Brain pericyte (primary cell): ENCODE measurements around the gene PPM1G.

Experiments
- DNase-seq: peaks from one replicate; pipeline ENCODE4 v3.0.0-alpha.2; 2012; ENCODE audit warnings: low read depth, low spot score

PPM1G gene

DNA sequence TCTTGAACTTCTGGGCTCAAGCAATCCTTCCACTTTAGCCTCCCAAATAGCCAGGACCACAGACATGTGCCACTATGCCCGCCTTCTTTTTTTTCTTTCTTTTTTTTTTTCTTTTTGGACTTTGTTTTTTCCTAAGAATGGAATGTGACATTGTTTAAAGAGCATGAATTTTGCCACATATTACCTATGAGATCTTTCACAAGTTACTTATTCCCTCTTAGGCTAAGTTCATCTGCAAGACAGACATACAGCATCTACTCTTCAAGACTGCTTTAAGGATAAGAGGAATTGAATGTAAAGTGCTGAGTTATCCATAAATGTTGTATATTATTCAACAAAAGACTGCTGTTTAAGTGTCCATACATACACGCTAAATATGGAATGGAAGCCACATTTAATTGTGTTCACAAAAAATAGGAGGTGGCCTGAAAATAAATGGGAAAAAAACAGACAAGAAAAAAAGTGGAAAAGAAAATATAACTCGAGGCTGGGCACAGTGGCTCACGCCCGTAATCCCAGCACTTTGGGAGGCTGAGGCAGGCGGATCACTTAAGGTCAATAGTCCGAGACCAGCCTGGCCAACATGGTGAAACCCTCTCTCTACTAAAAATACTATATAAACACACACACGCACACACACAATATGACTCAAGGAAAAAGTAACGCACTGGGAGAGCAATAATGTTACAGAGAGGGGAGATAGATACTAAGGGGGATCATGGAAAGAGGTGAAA is 3.2 kb upstream of the PPM1G start:
- DNase-seq: no peak

GRCh38 chr2:27408601-27409320 is 630 bp downstream of the PPM1G start:
- no peak for DNase-seq

DNA sequence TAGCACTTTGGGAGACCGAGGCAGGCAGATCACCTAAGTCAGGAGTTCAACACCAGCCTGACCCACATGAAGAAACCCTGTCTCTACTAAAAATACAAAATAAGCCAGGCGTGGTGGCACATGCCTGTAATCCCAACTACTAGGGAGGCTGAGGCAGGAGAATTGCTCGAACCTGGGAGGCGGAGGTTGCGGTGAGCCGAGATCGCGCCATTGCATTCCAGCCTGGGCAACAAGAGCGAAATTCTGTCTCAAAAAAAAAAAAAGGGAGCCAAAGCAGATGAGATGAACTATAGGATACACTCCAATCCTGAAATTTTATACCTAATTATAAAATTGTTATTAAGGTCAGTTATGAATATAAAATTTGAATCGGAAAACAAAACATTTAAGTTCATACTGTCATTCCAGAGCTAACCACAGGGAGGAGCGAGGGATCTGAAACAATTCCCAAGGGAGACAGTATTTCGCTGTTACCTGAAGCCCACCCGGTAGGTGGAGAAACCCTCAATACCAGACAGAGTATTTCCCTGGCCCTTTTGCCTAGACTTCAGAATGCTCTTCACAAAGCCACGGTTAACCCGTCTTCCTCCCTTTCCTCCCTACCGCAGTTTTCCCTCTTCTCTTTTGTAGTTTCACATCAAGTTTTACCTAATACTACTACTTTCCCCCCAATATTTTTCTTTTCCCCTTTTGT is 1.4 kb downstream of the PPM1G start:
- DNase-seq: no peak

DNA sequence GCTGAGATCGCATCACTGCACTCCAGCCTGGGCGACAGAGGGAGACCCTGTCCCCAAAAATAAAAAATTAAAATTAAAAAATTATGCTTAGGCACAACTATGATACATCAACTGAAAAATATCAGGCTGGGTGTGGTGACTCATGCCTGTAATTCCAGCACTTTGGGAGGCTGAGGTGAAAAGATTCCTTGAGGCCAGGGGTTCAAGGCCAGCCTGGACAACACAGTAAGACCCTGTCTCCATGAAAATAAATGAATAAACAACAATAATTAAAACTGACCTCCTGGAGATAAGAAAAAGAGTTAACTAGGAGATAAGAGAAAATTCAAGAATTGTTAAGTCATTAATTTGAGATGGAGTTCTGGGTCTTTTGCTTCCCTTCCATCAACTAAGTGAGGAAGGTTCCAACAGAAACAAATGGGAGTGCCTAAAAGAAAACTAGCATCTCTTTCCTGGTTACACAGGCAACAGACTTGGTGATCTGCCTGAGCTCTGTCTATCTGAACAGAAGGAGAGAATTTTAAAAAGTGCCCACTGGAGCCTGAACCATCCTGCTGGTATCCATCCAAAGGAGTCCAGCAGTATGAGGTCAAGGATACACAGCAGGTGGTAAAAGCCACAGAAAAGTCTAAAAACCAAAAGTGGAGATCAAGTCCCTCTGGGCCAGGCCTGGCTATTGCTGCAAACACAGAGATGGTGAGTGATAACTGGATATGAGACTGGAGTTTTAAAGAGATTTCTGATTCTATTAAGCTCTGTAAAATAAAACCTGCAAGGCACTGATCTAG is 8.8 kb downstream of the PPM1G start:
- peak; percentile 56 for DNase-seq

GRCh38 chr2:27398962-27399361 is 10.4 kb downstream of the PPM1G start:
- DNase-seq: no peak

GRCh38 chr2:27393225-27393624 is 16.2 kb downstream of the PPM1G start:
- DNase-seq: no peak

DNA sequence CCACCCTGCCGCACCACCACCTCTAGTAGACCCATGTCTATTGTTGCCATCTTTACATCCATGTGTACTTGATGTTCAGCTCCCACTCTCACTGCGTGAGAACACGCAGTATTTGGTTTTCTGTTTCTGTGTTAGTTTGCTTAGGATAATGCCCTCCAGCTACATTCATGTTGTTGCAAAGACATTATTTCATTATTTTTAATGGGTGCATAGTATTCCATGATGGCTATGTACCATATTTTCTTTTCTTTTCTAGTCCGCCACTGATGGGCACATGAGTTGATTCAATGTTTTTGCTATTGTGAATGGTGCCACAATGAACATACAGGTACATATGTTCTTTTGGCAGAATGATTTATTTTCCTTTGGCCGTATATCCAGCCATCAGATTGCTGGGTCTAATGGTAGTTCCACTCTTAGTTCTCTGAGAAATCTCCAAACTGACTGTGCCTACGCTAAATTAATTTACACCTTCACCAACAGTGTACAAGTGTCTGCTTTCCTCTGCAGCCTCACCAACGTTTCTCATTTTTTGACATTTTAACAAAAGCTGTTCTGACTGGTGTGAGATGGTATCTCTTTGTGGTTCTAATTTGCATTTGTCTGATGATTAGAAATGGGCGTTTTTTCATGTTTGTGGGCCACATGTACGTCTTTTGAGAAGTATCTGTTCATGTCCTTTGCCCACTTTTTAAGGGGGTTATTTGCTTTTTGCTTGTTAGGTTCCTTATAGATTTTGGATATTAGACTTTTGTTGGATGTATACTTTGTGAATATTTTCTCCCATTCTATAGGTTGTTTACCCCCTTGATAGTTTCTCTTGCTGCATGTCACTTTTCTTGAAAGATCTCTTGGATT is 18.3 kb downstream of the PPM1G start:
- DNase-seq: no peak

- DNase-seq: no peak
Measured at GRCh38 chr2:27381577-27382181, 27.7 kb downstream of the PPM1G start.

DNA sequence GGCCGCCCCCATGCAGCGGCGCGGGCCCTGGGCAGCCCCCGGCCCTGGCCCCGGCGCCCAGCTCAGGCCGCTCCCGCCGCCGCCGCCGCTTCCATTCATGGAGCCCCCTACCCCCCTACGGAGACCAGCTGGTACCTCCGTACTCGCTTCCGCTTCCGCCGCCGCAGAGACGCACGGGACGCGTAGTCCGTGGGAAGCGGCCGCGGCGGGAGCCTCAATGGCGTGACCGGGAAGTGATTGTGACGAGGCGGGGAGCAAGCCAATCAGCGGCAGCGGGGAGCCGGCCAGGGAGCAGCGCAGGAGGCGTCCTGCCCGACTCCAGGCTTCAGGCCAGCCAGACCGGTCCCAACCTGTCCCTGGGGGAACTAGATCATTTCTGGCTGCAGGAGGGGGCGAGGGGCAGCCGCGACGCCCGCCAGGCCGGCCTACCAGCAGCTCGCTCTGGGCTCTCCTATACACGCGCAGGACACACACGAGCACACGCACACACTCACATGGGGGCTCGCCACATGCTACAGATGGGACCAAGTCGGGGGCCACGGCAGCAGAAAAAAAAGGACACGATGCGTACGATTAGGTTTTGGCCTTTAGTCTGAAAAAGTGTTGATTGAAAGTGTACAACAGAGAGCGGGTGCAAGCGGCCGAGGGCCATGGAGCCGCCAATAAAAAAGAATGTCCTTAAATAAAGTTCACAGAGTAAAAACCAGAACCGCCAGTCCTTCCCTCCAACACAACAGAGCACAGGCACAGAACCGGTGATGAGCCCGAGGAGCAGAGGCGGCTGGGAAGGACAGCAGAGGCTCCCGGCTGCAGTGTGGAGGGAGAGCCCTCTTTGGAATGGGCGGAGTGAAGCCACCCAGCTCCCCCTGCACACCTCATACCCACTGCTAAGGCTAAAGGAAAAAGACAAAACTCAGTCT is 28.5 kb downstream of the PPM1G start, which contains the start of gene ZNF513:
Gene ZNF513, minus strand, starts transcription at position 109 of the 920 bp plus-strand sequence. CDS start 208 bp downstream, outside the sequence.
- peak; percentile 84 for DNase-seq

- DNase-seq: no peak
Measured at GRCh38 chr2:27379836-27380625, 29.4 kb downstream of the PPM1G start.

- DNase-seq: no peak
Measured at GRCh38 chr2:27379383-27379835, 30.0 kb downstream of the PPM1G start.

DNA sequence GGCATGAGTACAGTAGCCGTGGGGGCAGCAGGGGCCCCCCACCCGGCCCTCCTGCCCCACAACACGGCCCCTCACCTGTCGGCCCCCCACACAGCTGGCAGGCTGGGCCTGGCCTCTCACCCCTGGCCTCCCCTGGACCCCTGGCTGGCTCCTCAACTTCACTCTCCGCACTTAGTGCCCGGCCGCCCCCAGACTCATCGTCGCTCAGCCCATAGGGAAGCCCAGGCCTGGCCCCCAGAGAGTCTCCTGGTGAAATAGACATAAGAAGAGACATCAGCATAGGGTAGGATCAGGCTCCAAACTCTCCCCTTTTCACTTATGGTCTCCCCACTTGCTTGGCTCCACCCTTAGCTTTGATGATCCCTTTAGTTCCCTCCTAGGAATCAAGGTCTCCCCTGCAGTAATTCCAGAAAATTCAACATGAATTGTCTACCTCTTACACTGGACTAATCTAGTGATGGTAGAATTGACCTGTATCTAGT is 30.5 kb downstream of the PPM1G start:
- no peak for DNase-seq

GRCh38 chr2:27378096-27378808 is 31.1 kb downstream of the PPM1G start:
- DNase-seq: no peak

DNA sequence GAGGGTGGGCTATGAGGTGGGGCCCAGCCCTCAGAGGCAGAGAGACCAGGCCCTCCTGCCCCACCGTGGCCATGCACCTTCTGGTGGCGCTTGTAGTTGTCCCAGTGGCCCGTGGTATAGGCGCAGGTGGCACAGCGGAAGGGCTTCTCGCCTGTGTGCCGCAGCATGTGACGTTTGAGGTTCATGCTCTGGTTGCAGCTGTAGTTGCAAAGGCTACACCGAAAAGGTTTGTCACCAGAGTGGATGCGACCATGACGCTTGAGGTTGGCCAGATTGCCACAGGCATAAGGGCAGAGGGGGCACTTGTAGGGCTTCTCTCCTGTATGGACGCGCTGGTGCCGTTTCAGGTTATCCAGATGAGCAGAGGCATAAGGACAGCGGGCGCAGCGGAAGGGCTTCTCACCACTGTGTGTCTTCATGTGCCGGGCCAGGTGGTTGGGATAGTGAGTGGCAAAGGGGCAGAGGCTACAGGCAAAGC is 31.7 kb downstream of the PPM1G start:
- DNase-seq: no peak

DNA sequence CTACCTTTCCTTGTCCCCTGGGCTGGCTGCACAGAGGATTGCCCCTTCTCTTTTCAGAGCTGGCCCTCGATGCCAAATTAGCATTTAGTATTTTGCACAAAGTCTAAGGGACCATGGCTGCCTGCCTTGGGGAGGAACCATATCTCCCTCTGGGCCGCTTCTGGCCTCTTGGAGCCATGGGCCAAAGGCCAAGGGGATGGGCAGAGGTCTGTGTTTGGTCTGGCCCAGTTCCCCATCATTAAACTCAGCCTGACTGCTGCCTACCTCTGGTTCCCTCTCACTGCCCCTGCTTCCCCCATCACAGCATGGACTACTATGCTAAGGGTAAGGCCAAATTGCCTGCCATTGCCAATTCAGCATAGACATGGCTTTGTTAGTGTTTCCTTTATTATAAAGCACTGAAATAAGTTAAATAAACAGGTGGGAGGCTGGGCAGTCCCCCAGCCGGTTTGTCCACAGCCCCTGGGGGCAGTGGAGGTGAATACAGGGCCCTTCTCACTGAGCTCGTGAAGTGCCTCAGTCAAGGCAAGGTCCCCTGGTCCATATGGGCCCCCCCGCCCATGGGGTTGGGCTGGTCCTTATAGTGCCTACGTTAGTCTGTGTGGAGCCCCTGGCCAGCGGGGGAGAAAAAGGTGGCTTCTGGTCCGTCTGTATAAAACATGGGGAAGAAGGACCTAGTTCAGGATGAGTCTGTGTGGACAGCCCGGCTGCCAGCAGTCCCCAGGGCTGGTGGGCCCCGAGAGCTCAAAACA is 32.3 kb downstream of the PPM1G start:
- DNase-seq: no peak

GRCh38 chr2:27376151-27376865 is 33.1 kb downstream of the PPM1G start:
- no peak for DNase-seq
